Colonic mucosa (tissue), 4 donors: ENCODE measurements around the gene CTSL. TPM values are rescaled to one million over a fixed set of nuclear protein-coding genes. Genes with fewer than 3 reads are reported as not detected.

Experiments used
- DNase-seq: peaks from one replicate; pipeline ENCODE4 v3.0.0-alpha.2; 2020
- H3K27ac ChIP-seq: fragments of 200-600 bp; one replicate; pipeline ENCODE4 v1.8.0; 2021
- H3K27me3 ChIP-seq: fragments of 200-600 bp; one replicate; pipeline ENCODE4 v1.8.0; 2021
- H3K36me3 ChIP-seq: fragments of 200-600 bp; one replicate; pipeline ENCODE4 v1.8.0; 2021
- H3K4me1 ChIP-seq: fragments of 200-600 bp; one replicate; pipeline ENCODE4 v1.8.0; 2021; ENCODE audit warnings: mild to moderate bottlenecking
- H3K4me3 ChIP-seq: fragments of 200-600 bp; one replicate; pipeline ENCODE4 v1.8.0; 2021
- H3K9ac ChIP-seq, 2 donors: one replicate each; pipeline ENCODE4 v1.7.0; 2013; ENCODE audit warnings: control low read depth in 2 of 2, low read depth in 2 of 2, low read length in 2 of 2
- H3K9me3 ChIP-seq: fragments of 200-600 bp; one replicate; pipeline ENCODE4 v1.8.0; 2021
- intact Hi-C: fragments of 100-400 bp; cut with DNase I; formaldehyde crosslinking; loops from one replicate; pipeline ENCODE4 v1.14.1; 2022
- total RNA-seq, 2 donors: library from RNA; stranded (reverse); fragmentation: NEBNext Ultra II Directional in 1 of 2; extraction: Animal tissue kit (Norgen Biotek cat#: 25700) in 1 of 2; gene quantifications; one replicate each; pipeline ENCODE4 v1.2.1, GENCODE V29; 2021
- TF ChIP-seq, protein P1 (sequence below): fragments of 200-600 bp; IDR thresholded peaks from one replicate; pipeline ENCODE4 v1.8.0; 2022; ENCODE audit warnings: antibody characterized with exemption, mild to moderate bottlenecking
- donor health status: healthy.
- donor health status: DM: no; HTN: no; CAD: no.
- donor health status: DM: no; HTN: no; CAD: no.

The CTSL gene
- total RNA-seq, 2 donors from 2014 or later = 32.1 to 69.9 TPM

DNA sequence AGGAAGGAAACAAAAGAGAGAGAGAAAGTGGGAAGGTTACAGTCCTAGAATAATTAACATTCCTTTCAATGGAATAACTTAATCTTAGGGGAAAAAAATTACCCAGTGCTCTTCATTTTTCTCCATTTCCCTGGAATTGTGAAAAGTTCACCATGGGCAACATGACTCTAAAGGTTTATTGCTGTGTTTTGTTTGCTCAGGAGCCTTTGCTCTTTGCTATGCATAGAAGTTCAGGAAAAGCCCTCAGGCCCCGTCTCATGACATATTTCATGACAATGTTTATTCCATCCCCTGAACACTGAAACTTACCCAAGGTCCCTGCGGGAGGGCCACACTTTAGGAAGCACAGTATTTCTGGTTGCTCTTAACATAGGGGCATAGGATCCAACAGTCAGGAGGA, 9.8 kb upstream of the CTSL start:
- Histone ChIP-seq H3K4me1 (no peaks in the 10 kb centered on the region), H3K9ac (no peak overlapping the region), H3K4me3 (no peak overlapping the region), H3K27me3 (no peaks in the 10 kb centered on the region), H3K27ac (no peak overlapping the region), H3K9me3 (no peaks in the 10 kb centered on the region), H3K36me3 (no peaks in the 10 kb centered on the region)
- intact Hi-C loops = no loop called here
- TF ChIP-seq, protein P1, sequence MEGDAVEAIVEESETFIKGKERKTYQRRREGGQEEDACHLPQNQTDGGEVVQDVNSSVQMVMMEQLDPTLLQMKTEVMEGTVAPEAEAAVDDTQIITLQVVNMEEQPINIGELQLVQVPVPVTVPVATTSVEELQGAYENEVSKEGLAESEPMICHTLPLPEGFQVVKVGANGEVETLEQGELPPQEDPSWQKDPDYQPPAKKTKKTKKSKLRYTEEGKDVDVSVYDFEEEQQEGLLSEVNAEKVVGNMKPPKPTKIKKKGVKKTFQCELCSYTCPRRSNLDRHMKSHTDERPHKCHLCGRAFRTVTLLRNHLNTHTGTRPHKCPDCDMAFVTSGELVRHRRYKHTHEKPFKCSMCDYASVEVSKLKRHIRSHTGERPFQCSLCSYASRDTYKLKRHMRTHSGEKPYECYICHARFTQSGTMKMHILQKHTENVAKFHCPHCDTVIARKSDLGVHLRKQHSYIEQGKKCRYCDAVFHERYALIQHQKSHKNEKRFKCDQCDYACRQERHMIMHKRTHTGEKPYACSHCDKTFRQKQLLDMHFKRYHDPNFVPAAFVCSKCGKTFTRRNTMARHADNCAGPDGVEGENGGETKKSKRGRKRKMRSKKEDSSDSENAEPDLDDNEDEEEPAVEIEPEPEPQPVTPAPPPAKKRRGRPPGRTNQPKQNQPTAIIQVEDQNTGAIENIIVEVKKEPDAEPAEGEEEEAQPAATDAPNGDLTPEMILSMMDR = no peak
- no peak for DNase-seq

DNA sequence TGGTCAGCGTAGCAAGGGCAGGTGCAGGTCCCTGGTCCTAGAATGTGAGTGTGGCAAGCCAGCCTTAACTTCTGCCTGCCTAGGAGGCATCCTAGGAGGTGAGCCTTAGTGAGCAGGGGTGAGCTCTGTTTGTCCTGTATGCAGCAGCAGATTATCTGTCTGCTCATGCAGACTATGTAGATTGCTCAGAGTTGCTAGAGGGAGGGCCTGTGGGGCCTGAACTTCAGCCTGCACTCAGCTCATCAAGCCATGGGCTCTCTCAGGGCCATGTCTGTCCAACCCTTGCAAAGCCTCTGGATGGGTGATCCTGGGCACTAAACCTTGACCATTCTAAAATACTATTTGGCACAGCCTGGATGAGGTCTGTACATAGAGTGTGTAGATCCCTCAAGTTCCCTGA, 8.5 kb upstream of the CTSL start:
- Histone ChIP-seq H3K4me1 (no peaks in the 10 kb centered on the region), H3K9ac (no peak overlapping the region), H3K36me3 (no peaks in the 10 kb centered on the region), H3K9me3 (no peaks in the 10 kb centered on the region), H3K27me3 (no peaks in the 10 kb centered on the region), H3K27ac (no peak overlapping the region), H3K4me3 (no peak overlapping the region)
- intact Hi-C loops = no loop called here
- TF ChIP-seq, protein P1 = no peak
- DNase-seq = no peak

DNA sequence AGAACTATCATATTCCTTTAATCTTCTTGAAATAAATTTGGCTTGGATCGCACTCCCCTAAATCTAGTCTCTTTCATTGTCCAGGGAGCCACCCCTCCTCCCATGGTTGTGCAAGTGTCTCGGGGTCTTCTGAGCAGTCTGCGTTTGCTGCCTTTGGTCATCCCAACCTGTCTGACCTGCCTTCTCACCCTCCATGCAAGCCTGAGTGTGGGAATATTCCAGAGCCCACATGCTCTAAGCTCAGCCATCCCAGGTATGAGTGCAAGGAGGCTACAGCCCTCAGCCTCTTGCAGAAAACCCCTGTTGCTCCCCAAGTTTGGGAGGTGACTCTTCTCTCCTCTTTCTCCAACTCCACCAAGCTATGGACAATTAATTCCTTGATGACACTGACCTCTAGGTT, 7.7 kb upstream of the CTSL start:
- no peaks in the 10 kb centered on the region for H3K27me3 ChIP-seq
- no peak overlapping the region for H3K9ac ChIP-seq
- no peaks in the 10 kb centered on the region for H3K4me1 ChIP-seq
- DNase-seq = no peak
- no peaks in the 10 kb centered on the region for H3K36me3 ChIP-seq
- TF ChIP-seq, protein P1 = no peak
- H3K9me3 ChIP-seq = no peaks in the 10 kb centered on the region
- no peak overlapping the region for H3K27ac ChIP-seq
- no peak overlapping the region for H3K4me3 ChIP-seq
- intact Hi-C loops = no loop called here

DNA sequence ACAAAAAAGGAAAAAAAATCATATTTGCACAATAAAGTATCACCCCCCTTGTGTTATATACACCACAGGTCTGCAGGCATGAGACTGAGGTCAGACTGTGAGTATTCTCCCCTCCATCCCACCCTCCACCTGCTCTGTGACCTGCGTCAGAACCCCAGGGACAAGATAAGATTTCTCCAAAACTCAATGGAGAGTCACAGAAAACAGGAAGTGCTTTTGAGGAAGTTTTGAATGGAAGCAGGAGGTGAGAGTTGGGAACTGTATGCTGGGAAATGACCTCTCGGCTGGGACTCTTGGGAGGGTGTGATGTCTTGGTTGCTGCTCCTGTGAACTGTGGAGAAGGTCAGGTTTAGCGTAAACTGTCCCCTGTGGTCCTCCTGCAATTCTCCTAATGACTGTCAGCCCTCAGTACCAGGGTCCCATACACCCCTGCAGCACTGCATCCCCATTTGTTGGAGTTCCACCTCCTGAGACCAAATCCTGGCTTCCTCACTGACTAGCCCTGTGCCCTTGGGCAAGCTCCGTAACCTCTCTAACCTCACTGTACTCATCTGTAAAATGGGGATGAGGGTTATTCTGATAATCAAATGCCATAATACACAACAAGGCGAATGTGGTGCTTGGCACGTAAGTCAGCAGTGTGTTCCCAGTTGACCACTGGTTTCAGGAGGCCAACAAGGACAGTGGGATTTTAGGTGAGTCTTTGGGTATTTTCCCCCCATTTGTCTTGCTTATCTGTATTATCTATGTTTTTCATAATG, 6.9 kb upstream of the CTSL start:
- DNase-seq = no peak
- Histone ChIP-seq H3K27me3 (no peaks in the 10 kb centered on the region), H3K9me3 (no peaks in the 10 kb centered on the region), H3K9ac (no peak overlapping the region), H3K4me3 (no peak overlapping the region), H3K27ac (no peak overlapping the region), H3K4me1 (no peaks in the 10 kb centered on the region), H3K36me3 (no peaks in the 10 kb centered on the region)
- TF ChIP-seq, protein P1 = no peak
- intact Hi-C loops = no loop called here

DNA sequence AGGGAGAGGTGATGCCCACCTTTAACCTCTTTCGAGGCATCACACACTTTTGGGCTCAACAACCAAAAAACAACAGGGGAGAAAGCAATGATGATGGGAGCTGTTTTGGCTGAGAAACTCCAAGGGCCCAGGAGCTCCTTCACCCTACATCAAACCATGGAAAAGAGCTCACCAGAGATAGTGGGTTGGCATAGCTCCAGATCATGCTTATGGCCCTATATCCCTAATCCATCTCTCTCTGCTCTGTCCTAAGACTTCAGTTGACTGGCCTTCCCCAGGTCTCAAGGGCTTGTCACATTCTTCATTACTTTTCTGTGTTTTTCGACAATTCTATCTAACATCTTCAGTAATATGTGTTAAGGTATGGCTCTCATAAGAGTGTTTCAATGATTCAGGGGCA, 5.7 kb upstream of the CTSL start:
- no peak for DNase-seq
- TF ChIP-seq, protein P1 = no peak
- intact Hi-C loops = loop anchor here (10.0 kb wide), 1 partner anchor 775 kb away; the partner anchor contains the start of gene GAS1
- Histone ChIP-seq H3K9me3 (no peaks in the 10 kb centered on the region), H3K9ac (no peak overlapping the region), H3K27ac (no peak overlapping the region), H3K27me3 (no peaks in the 10 kb centered on the region), H3K4me1 (peaks cover under 1% of the 10 kb centered on the region), H3K36me3 (no peaks in the 10 kb centered on the region), H3K4me3 (no peak overlapping the region)
